ENCODE results near the gene WNK1.

DNA sequence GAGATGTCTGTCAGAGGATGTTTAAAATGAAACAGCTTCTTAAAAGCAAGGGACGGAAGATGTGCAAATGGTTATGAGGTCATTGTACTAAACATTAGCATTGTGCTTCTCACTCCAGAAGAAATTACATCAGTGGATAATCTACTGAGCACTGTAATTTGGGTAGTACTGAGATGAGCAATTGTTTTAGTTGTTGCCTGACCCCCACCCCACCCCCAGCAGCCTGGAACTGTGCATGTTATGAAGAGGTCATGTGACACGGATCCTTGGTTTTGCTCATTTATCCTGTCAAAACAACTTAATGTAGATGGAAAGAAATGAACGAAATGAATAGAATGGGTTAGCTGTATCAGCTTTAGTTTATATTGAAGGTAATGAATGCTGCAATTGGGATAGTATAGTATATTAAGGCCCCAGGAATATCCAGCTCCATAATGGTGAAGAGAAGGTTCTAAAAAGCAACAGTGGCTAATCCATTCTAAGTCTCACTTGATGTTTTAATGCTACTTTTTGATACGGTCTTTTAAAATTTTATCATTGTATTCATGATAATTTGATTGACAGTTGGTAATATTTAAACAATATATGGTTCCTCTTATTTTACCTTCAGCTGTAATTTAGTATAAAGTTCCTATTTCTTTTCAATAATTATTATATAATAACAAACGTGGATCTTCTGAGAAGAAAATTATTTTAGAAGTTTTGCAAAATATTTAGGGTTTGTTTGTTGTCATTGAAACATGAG is 58.5 kb downstream of the WNK1 start:
- TF ChIP-seq POLR2AphosphoS5 (IDR thresholded peaks at IDR 0.05) (no peak), POLR2A (IDR thresholded peaks at IDR 0.05) (no peak)
- TF ChIP-seq, protein P1, sequence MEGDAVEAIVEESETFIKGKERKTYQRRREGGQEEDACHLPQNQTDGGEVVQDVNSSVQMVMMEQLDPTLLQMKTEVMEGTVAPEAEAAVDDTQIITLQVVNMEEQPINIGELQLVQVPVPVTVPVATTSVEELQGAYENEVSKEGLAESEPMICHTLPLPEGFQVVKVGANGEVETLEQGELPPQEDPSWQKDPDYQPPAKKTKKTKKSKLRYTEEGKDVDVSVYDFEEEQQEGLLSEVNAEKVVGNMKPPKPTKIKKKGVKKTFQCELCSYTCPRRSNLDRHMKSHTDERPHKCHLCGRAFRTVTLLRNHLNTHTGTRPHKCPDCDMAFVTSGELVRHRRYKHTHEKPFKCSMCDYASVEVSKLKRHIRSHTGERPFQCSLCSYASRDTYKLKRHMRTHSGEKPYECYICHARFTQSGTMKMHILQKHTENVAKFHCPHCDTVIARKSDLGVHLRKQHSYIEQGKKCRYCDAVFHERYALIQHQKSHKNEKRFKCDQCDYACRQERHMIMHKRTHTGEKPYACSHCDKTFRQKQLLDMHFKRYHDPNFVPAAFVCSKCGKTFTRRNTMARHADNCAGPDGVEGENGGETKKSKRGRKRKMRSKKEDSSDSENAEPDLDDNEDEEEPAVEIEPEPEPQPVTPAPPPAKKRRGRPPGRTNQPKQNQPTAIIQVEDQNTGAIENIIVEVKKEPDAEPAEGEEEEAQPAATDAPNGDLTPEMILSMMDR (IDR thresholded peaks at IDR 0.05), result no peak

Measured in transverse colon (tissue), 4 donors.